Keratinocyte (primary cell): ENCODE results near the gene PUDP. TPM values are rescaled to one million over a fixed set of nuclear protein-coding genes. Genes with fewer than 3 reads are reported as not detected.

Experiments used
- DNase-seq: peaks from one replicate; pipeline ENCODE4 v3.0.0-alpha.2; 2011; ENCODE audit warnings: low read depth, missing footprints, low spot score
- FAIRE-seq: peaks from 2 replicates; lab custom pipeline; 2011; peaks lifted over from hg19 to GRCh38; lab: Jason Lieb, UNC
- H2AFZ ChIP-seq: 2 replicates; pipeline ENCODE4 v1.6.0; 2012; ENCODE audit warnings: low read length, control low read depth, inconsistent platforms; ENCODE audit not compliant: control insufficient read depth
- H3K27ac ChIP-seq: 2 replicates; pipeline ENCODE4 v1.5.1; 2011; ENCODE audit warnings: low read length; ENCODE audit not compliant: control insufficient read depth, insufficient read depth
- H3K27me3 ChIP-seq: 3 replicates; pipeline ENCODE4 v1.6.0; 2011; ENCODE audit warnings: low read length; ENCODE audit not compliant: control insufficient read depth, insufficient read depth; ENCODE audit errors: extremely low read depth
- H3K36me3 ChIP-seq, 2 experiments: 2 replicates in 1 of 2; 3 replicates in 1 of 2; pipeline ENCODE4 v1.5.1; 2011; ENCODE audit warnings: low read length in 2 of 2, mild to moderate bottlenecking in 1 of 2; ENCODE audit not compliant: control insufficient read depth in 2 of 2, insufficient read depth in 2 of 2; ENCODE audit errors: extremely low read depth in 1 of 2
- H3K4me1 ChIP-seq: 3 replicates; pipeline ENCODE4 v1.5.1; 2011; ENCODE audit warnings: low read length; ENCODE audit not compliant: control insufficient read depth, insufficient read depth; ENCODE audit errors: extremely low read depth
- H3K4me2 ChIP-seq: 3 replicates; pipeline ENCODE4 v1.6.0; 2011; ENCODE audit warnings: low read depth, low read length; ENCODE audit not compliant: control insufficient read depth, insufficient read depth; ENCODE audit errors: extremely low read depth
- H3K4me3 ChIP-seq, 3 experiments: fragments of 200-600 bp in 1 of 3; sonication (generic) in 1 of 3; 2 replicates in 2 of 3; 3 replicates in 1 of 3; pipeline ENCODE4 v1.5.1; 2011 to 2016; ENCODE audit warnings: low read length in 3 of 3, mild to moderate bottlenecking in 3 of 3, control low read depth in 2 of 3, inconsistent platforms in 1 of 3, low read depth in 1 of 3, mixed read lengths in 1 of 3, mixed run types in 1 of 3, moderate library complexity in 1 of 3; ENCODE audit not compliant: control insufficient read depth in 2 of 3, insufficient read depth in 2 of 3; ENCODE audit errors: extremely low read depth in 1 of 3
- H3K79me2 ChIP-seq: 2 replicates; pipeline ENCODE4 v1.6.0; 2012; ENCODE audit warnings: low read length; ENCODE audit not compliant: control insufficient read depth, insufficient read depth
- H3K9ac ChIP-seq: 3 replicates; pipeline ENCODE4 v1.6.0; 2011; ENCODE audit warnings: low read length; ENCODE audit not compliant: control insufficient read depth, insufficient read depth; ENCODE audit errors: extremely low read depth
- H3K9me1 ChIP-seq: 3 replicates; pipeline ENCODE4 v1.6.0; 2011; ENCODE audit warnings: low read length; ENCODE audit not compliant: control insufficient read depth, insufficient read depth; ENCODE audit errors: extremely low read depth
- H3K9me3 ChIP-seq: 2 replicates; pipeline ENCODE4 v1.5.1; 2012; ENCODE audit warnings: low read depth, low read length; ENCODE audit not compliant: control insufficient read depth
- H4K20me1 ChIP-seq: 3 replicates; pipeline ENCODE4 v1.6.0; 2011; ENCODE audit warnings: low read length; ENCODE audit not compliant: control insufficient read depth, insufficient read depth; ENCODE audit errors: extremely low read depth
- EZH2 ChIP-seq: IDR thresholded peaks from one replicate; pipeline ENCODE4 v1.6.1; 2012; ENCODE audit warnings: inconsistent platforms, mild to moderate bottlenecking, low read length, moderate library complexity
- dilution Hi-C: fragments of 300-500 bp; cut with MboI; formaldehyde crosslinking; loops from one replicate; pipeline ENCODE4 v1.7.0; 2020; ENCODE audit warnings: low sequenced_read_pairs; ENCODE audit not compliant: extremely low pct_ligation_motif_present
- polyA plus RNA-seq, 5 experiments: library from polyadenylated mRNA; depleted of rRNA in 3 of 5; stranded (reverse) in 3 of 5; stranded (forward) in 1 of 5; unstranded in 1 of 5; fragments of >200 nt; gene quantifications; 1 replicate in 1 of 5; 2 replicates in 3 of 5; 3 replicates in 1 of 5; pipeline versions ENCODE4 v1.2.1 to v1.2.3, GENCODE V29; 2011 to 2012; ENCODE audit warnings: missing spikeins in 2 of 5, low read depth in 1 of 5, low replicate concordance in 1 of 5
- TF ChIP-seq, protein P1 (sequence below), 3 experiments: IDR thresholded peaks in 1 of 3; conservative IDR thresholded peaks in 1 of 3; optimal IDR thresholded peaks in 1 of 3; 2 replicates in 2 of 3; 3 replicates in 1 of 3; pipeline versions ENCODE3 to v1.5.1; 2011; ENCODE audit warnings: low read length in 3 of 3, mild to moderate bottlenecking in 3 of 3, moderate library complexity in 2 of 3, control low read depth in 1 of 3, inconsistent platforms in 1 of 3; ENCODE audit not compliant: insufficient read depth in 2 of 3; ENCODE audit errors: extremely low read depth in 1 of 3

PUDP gene
- polyA plus RNA-seq, 1 donor (not counting 4 experiments of a cell fraction or from before 2014, with no cell fraction given) = 48.0 TPM

DNA sequence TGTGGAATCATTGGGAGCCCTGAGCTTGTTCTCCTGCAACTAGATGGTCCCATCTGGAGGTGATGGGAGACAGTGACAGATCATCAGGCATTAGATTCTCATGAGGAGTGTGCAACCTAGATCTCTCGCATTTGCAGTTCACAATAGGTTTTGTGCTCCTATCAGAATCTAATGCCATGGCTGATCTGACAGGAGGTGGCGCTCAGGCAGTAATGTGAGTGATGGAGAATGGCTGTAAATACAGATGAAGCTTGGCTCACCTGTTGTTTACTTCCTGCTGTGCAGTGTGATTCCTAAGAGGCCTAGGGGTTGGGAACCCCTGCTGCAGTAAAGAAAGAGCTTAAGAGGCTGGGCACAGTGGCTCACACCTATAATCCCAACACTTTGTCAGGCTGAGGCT lies 42.2 kb upstream of the PUDP start:
- FAIRE-seq = no peak
- H3K27me3 ChIP-seq = no peaks in the 10 kb centered on the region

DNA sequence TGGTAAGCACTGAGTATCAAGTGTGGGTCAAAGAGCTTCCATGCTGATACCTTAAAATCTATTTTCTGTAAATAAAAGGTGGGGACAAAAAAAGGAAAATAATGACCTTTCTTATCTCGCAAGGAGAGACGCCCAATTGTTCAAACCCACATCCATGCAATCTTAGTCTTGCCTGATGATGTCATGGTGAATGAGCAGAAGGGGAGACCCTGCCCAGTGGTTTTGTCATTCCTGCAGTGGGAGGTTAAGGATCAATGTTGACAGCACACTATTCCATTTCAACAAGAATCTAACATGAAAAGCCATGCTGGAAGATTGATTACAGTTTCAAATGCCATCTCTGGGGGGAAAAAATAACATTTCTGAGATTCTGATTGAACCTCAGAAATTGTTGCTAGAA lies 40.7 kb upstream of the PUDP start:
- Histone ChIP-seq H3K4me1 (no peaks in the 10 kb centered on the region), H3K4me2 (no peak overlapping the region), H3K36me3 (no peaks in the 10 kb centered on the region), H3K4me3 (no peak overlapping the region), H3K27ac (no peak overlapping the region), H3K27me3 (no peaks in the 10 kb centered on the region), H3K9me1 (no peaks in the 10 kb centered on the region), H3K9me3 (no peaks in the 10 kb centered on the region), H4K20me1 (no peaks in the 10 kb centered on the region), H3K79me2 (no peaks in the 10 kb centered on the region), H3K9ac (no peak overlapping the region), H2AFZ (no peak overlapping the region)
- dilution Hi-C loops = no loop called here
- DNase-seq = no peak
- FAIRE-seq = no peak
- no peak for TF ChIP-seq EZH2
- TF ChIP-seq, protein P1, sequence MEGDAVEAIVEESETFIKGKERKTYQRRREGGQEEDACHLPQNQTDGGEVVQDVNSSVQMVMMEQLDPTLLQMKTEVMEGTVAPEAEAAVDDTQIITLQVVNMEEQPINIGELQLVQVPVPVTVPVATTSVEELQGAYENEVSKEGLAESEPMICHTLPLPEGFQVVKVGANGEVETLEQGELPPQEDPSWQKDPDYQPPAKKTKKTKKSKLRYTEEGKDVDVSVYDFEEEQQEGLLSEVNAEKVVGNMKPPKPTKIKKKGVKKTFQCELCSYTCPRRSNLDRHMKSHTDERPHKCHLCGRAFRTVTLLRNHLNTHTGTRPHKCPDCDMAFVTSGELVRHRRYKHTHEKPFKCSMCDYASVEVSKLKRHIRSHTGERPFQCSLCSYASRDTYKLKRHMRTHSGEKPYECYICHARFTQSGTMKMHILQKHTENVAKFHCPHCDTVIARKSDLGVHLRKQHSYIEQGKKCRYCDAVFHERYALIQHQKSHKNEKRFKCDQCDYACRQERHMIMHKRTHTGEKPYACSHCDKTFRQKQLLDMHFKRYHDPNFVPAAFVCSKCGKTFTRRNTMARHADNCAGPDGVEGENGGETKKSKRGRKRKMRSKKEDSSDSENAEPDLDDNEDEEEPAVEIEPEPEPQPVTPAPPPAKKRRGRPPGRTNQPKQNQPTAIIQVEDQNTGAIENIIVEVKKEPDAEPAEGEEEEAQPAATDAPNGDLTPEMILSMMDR (optimal IDR thresholded peaks at IDR 0.05 in 1 of 3, IDR thresholded peaks at IDR 0.05 in 1 of 3, conservative IDR thresholded peaks at IDR 0.05 in 1 of 3; ENCODE audit: extremely low read depth in 1 of 3, insufficient read depth in 2 of 3, low read length in 3 of 3) = no peak

More for the DNA sequence above, 42.2 kb upstream of the PUDP start:
- H2AFZ ChIP-seq = no peak overlapping the region
- no peaks in the 10 kb centered on the region for H3K4me1 ChIP-seq
- H4K20me1 ChIP-seq = no peaks in the 10 kb centered on the region
- H3K9me3 ChIP-seq = no peaks in the 10 kb centered on the region
- H3K36me3 ChIP-seq = no peaks in the 10 kb centered on the region
- dilution Hi-C loops = no loop called here
- H3K27ac ChIP-seq = no peak overlapping the region
- no peak overlapping the region for H3K9ac ChIP-seq
- DNase-seq = no peak
- no peak for TF ChIP-seq EZH2
- TF ChIP-seq, protein P1 (optimal IDR thresholded peaks at IDR 0.05 in 1 of 3, IDR thresholded peaks at IDR 0.05 in 1 of 3, conservative IDR thresholded peaks at IDR 0.05 in 1 of 3; ENCODE audit: extremely low read depth in 1 of 3, insufficient read depth in 2 of 3, low read length in 3 of 3) = peak in 1 of 3 experiments; percentile 30
- no peak overlapping the region for H3K4me2 ChIP-seq
- H3K9me1 ChIP-seq = no peaks in the 10 kb centered on the region
- H3K4me3 ChIP-seq = no peak overlapping the region
- H3K79me2 ChIP-seq = no peaks in the 10 kb centered on the region
